DND-41 (cell line): ENCODE results near the gene GCC1.

Source experiments
- EZH2 ChIP-seq: IDR thresholded peaks from 3 replicates; pipeline ENCODE4 v1.6.1; 2012; ENCODE audit warnings: borderline replicate concordance, low read depth, mild to moderate bottlenecking, moderate library complexity, low read length, inconsistent platforms; ENCODE audit not compliant: severe bottlenecking
- TF ChIP-seq, protein P1 (sequence below): IDR thresholded peaks from 2 replicates; pipeline ENCODE4 v1.5.1; 2012; ENCODE audit warnings: borderline replicate concordance, low read length, moderate library complexity, mild to moderate bottlenecking; ENCODE audit not compliant: poor library complexity, severe bottlenecking; ENCODE audit errors: extremely low read depth

DNA sequence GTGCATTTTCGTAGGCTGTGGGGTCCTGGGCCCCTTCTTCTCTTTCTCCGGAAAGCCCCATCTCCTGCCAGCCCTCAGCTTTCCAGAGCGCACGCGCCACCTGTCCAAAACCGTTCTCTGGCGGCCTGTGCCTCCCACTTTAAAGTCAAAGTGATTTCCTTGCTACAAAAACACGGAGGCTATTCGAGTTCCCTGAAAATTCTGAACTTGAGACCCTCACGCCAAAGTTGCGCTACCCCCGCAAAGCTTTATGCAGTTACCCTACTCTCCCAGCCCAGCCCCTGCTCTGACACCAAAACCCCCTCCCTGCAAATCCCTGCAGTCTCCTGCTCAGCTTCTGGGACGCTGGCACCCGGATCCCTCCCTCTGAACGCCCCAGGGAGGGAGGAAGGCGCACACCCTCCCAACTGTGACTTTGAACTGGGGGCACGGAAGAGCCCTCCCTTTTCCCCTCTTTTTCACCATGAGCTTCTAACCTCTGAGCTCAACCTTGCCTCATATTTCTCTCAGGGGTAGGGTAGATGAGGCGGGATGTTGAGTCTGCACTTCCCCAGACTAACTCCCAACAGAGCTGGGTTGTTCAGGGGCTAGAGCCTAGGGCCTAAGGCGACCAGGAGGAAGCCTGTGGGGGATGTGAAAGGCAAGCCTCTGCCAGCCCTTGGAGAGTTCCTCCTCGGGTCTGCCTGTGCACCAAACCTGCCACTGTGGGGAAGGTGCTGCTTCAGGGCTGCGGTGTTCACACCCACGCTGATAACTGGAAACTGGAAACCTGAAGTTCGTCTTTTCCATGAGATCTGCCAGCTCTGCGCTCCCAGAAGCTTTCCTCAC lies 35.2 kb upstream of the GCC1 start:
- TF ChIP-seq, protein P1, sequence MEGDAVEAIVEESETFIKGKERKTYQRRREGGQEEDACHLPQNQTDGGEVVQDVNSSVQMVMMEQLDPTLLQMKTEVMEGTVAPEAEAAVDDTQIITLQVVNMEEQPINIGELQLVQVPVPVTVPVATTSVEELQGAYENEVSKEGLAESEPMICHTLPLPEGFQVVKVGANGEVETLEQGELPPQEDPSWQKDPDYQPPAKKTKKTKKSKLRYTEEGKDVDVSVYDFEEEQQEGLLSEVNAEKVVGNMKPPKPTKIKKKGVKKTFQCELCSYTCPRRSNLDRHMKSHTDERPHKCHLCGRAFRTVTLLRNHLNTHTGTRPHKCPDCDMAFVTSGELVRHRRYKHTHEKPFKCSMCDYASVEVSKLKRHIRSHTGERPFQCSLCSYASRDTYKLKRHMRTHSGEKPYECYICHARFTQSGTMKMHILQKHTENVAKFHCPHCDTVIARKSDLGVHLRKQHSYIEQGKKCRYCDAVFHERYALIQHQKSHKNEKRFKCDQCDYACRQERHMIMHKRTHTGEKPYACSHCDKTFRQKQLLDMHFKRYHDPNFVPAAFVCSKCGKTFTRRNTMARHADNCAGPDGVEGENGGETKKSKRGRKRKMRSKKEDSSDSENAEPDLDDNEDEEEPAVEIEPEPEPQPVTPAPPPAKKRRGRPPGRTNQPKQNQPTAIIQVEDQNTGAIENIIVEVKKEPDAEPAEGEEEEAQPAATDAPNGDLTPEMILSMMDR = no peak
- no peak for TF ChIP-seq EZH2
